Neural crest cell (in vitro differentiated cells): ENCODE measurements around the gene DDX1. TPM values are rescaled to one million over a fixed set of nuclear protein-coding genes. Genes with fewer than 3 reads are reported as not detected.

Experiments used
- DNase-seq: peaks from one replicate; pipeline ENCODE4 v3.0.0; 2021; ENCODE audit warnings: low read depth, mixed read lengths, low spot score
- H3K27ac Mint-ChIP-seq: one replicate; pipeline ENCODE4 v1.8.0; 2021; ENCODE audit warnings: mild to moderate bottlenecking, mixed read lengths; ENCODE audit not compliant: unreplicated experiment
- H3K27me3 Mint-ChIP-seq: 2 replicates; pipeline ENCODE4 v1.8.0; 2021; ENCODE audit warnings: low read depth, mild to moderate bottlenecking, mixed read lengths
- H3K36me3 Mint-ChIP-seq: 2 replicates; pipeline ENCODE4 v1.8.0; 2021; ENCODE audit warnings: low read depth, mild to moderate bottlenecking, mixed read lengths
- H3K4me1 Mint-ChIP-seq: 2 replicates; pipeline ENCODE4 v1.8.0; 2021; ENCODE audit warnings: mixed read lengths
- H3K4me3 Mint-ChIP-seq: one replicate; pipeline ENCODE4 v1.8.0; 2021; ENCODE audit warnings: mild to moderate bottlenecking, mixed read lengths
- H3K9me3 Mint-ChIP-seq: 2 replicates; pipeline ENCODE4 v1.8.0; 2021; ENCODE audit warnings: mixed read lengths
- total RNA-seq: library from RNA; stranded (reverse); gene quantifications from 2 replicates; pipeline ENCODE4 v1.2.1, GENCODE V29; 2021
- TF ChIP-seq, protein P1 (sequence below): fragments of 200-600 bp; sonication (generic); conservative IDR thresholded peaks from 2 replicates; pipeline ENCODE4 v1.5.0; 2021; ENCODE audit warnings: antibody characterized with exemption, mild to moderate bottlenecking

Gene DDX1
- total RNA-seq, 1 donor from 2014 or later: 154 TPM

DNA sequence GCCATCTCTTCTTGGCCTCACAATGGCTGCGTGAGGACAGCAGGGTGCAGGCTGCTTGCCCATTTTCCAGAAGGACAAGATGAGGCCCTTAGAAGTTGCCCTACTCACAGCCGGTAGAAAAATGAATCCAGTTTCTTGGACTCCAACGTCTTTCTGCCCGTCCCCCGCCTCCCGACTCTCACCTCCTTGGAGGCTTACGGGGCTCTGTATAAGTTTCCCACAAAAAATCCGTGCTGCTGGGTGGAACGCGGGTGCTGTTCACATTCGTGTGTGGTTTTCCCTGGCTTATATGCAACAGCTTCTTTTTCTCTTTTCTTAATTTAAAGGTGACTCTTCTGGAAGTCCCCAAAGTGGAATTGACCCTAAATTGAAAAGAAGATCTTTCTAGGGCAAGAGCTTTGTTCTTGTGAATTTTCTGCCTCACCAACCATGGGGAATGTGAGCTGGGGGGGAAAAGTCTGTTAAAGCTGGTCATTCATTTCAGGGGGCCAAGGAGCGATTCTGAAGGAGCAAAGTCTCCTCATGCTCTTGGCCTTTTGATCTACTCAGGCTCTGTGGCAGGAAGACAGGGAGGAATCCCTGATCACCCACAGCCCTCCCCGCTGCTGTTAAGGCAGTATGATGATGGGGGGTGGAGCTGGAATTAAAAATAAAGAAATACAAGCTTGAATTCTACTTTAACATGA, 51.3 kb downstream of the DDX1 start:
- TF ChIP-seq, protein P1, sequence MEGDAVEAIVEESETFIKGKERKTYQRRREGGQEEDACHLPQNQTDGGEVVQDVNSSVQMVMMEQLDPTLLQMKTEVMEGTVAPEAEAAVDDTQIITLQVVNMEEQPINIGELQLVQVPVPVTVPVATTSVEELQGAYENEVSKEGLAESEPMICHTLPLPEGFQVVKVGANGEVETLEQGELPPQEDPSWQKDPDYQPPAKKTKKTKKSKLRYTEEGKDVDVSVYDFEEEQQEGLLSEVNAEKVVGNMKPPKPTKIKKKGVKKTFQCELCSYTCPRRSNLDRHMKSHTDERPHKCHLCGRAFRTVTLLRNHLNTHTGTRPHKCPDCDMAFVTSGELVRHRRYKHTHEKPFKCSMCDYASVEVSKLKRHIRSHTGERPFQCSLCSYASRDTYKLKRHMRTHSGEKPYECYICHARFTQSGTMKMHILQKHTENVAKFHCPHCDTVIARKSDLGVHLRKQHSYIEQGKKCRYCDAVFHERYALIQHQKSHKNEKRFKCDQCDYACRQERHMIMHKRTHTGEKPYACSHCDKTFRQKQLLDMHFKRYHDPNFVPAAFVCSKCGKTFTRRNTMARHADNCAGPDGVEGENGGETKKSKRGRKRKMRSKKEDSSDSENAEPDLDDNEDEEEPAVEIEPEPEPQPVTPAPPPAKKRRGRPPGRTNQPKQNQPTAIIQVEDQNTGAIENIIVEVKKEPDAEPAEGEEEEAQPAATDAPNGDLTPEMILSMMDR: no peak
- peaks cover 25% of the 10 kb centered on the region for H3K36me3 Mint-ChIP-seq
- no peak for DNase-seq
- H3K27ac Mint-ChIP-seq: peak overlapping the region; percentile 93
- H3K27me3 Mint-ChIP-seq: no peaks in the 10 kb centered on the region
- H3K9me3 Mint-ChIP-seq: peaks cover 11% of the 10 kb centered on the region
- H3K4me3 Mint-ChIP-seq: peak overlapping the region; percentile 42
- peaks cover 60% of the 10 kb centered on the region for H3K4me1 Mint-ChIP-seq

DNA sequence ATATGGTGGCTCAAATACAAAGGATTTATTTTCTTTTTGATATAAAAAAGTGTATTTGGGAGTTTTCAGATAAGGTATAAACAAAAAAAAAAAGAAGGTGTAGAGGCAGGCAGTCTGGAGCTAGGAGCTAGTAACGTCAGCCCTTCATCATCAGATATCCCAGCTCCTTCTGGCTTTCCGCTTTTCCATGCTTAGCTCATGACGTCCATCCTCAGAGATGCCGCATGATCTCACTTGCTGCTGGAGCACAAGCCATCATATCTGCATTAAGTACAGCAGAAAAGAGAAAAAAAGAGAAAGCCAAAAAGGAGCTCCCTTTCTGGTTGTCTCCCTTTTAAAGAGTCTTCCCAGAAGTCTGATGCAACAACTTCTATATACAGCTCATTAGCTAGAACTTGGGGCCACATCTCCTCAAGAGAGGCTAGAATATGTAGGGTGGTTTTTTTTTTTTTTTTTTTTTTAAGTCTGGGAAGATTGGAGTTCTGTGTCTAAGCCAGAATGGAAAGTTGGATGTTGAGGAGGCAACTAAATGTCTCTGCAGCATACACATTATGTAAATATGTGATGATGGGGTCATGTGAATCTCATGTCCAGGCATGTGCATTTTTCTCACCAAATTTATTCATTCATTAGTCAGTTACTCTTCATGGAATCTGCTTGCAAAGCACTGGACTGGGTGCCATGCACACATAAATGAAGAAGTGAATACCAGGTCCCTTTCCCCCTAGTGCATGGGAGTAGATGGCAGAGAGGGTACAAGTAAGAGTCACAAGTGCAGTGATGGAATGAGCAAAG, 52.3 kb downstream of the DDX1 start:
- Mint-ChIP-seq H3K9me3 (peaks cover 11% of the 10 kb centered on the region), H3K4me3 (no peak overlapping the region), H3K4me1 (peaks cover 54% of the 10 kb centered on the region), H3K27ac (peak overlapping the region; percentile 28), H3K27me3 (no peaks in the 10 kb centered on the region), H3K36me3 (peaks cover 20% of the 10 kb centered on the region)
- TF ChIP-seq, protein P1: no peak
- DNase-seq: no peak

DNA sequence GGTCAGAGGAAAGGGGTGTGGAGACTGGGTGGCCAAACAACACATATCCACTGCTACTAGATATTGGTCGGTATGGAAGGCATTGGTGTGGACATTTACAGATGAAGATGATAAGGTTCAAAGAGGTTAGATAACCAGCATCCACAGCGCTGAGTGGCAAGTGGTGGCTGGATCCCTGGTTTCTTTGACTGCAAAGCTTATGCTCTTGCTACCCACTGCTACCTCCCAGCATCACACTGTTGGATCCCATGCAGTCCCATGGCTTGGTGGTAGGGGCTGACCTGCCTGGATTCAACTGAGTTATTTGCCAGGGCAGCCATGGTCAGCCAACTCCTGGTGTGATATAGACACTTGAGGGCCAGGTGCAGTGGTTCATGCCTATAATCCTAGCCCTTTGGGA, 53.6 kb downstream of the DDX1 start:
- TF ChIP-seq, protein P1: no peak
- H3K27me3 Mint-ChIP-seq: no peaks in the 10 kb centered on the region
- no peak overlapping the region for H3K4me3 Mint-ChIP-seq
- H3K9me3 Mint-ChIP-seq: peaks cover 11% of the 10 kb centered on the region
- peaks cover 59% of the 10 kb centered on the region for H3K4me1 Mint-ChIP-seq
- no peak for DNase-seq
- peaks cover 20% of the 10 kb centered on the region for H3K36me3 Mint-ChIP-seq
- no peak overlapping the region for H3K27ac Mint-ChIP-seq

DNA sequence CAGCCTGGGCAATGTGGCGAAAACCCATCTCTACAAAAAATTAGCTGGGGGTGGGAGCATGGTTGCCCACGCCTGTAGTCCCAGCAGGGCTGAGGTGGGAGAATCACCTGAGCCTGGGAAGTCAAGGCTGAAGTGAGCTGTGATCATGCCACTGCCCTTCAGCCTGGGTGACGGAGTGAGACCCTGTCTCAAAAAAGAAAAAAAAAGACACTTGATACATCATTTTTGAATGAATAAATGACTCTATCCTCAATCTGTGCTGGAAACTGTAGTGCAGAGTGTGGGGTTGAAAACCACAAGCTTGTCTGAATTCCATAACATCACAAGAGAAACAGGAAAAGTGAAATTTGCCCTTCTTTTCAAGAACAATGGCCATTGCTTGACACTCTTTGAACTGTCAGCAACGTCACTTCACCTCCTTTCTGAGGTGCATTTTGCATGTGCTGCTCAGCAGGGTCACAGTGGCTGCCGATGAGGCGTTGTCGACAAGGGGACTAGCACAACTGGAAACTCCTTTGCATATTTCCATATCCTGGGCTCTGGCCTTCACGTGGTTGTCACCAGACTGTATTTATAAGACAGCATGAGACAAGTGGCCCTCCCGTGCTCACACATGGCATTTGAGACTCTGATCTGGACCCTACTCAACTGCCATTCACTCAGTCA, 54.2 kb downstream of the DDX1 start:
- Mint-ChIP-seq H3K27ac (no peak overlapping the region), H3K27me3 (no peaks in the 10 kb centered on the region), H3K9me3 (peaks cover 11% of the 10 kb centered on the region), H3K36me3 (peaks cover 17% of the 10 kb centered on the region), H3K4me1 (peaks cover 61% of the 10 kb centered on the region), H3K4me3 (no peak overlapping the region)
- TF ChIP-seq, protein P1: no peak
- DNase-seq: no peak

DNA sequence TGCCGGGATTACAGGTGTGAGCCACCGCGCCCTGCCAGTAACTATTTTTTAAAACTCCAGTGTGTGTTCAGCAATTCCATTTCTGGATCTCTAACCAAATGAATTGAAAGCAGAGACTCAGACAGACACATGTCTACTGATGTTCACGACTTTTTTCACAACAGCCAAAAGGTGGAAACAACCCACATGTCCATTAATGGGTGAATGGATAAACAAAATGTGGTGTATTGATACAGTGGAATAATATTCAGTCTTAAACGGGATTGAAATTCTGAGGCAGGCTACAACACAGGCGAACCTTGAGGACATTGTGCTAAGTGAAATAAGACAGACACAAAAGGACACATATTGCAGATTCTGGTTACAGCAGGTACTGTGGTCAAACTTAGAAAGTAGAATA, 55.0 kb downstream of the DDX1 start:
- no peak overlapping the region for H3K27ac Mint-ChIP-seq
- H3K36me3 Mint-ChIP-seq: peaks cover 9% of the 10 kb centered on the region
- H3K9me3 Mint-ChIP-seq: peaks cover 4% of the 10 kb centered on the region
- H3K27me3 Mint-ChIP-seq: no peaks in the 10 kb centered on the region
- H3K4me1 Mint-ChIP-seq: peaks cover 60% of the 10 kb centered on the region
- DNase-seq: no peak
- TF ChIP-seq, protein P1: no peak
- H3K4me3 Mint-ChIP-seq: no peak overlapping the region
